ENCODE data around the gene CEP120. TPM values are rescaled to one million over a fixed set of nuclear protein-coding genes. Genes with fewer than 3 reads are reported as not detected.
"Not testable (repeated sequence)": the region's sequence is repeated elsewhere in the genome, so short reads cannot be mapped to it uniquely, and the experiment has no call there.

Gene CEP120
- polyA plus RNA-seq, 2 of the 4 experiments (the other 2 are of a cell fraction), result 10.1 to 40.8 TPM

- DNase-seq (ENCODE audit: low read depth in 1 of 2, low spot score in 1 of 2) (no peak), ATAC-seq (no peak), FAIRE-seq (peak; percentile 28)
- H3K27ac ChIP-seq, result no peak overlapping the region
- ChIA-PET POLR2A (interaction anchor here (0.8 to 1.2 kb wide), 2 partner anchors 11 to 78 kb away, joined by 4 to 5 read pairs; partner anchors contain the start of genes CEP120 and CSNK1G3), CTCF (interaction anchor here (1.7 kb wide), 1 partner anchor 10 kb away, joined by 10 read pairs; the partner anchor contains the start of gene CEP120)
- TF ChIP-seq EP300 (IDR thresholded peaks at IDR 0.05) (no peak), RAD21 (conservative IDR thresholded peaks at IDR 0.05 in 1 of 2, IDR thresholded peaks at IDR 0.05 in 1 of 2) (no peak), FOSB (CRISPR knock-in tag; IDR thresholded peaks at IDR 0.05) (no peak), HMGXB4 (CRISPR knock-in tag; IDR thresholded peaks at IDR 0.05; ENCODE audit: borderline replicate concordance) (no peak), GATA3 (IDR thresholded peaks at IDR 0.05; ENCODE audit: borderline replicate concordance) (no peak), EHF (CRISPR knock-in tag; IDR thresholded peaks at IDR 0.05) (no peak), NFE2L2 (conservative IDR thresholded peaks at IDR 0.05; ENCODE audit: low read length) (no peak), FOSL2 (IDR thresholded peaks at IDR 0.05) (no peak), FOSL2 (CRISPR knock-in tag; IDR thresholded peaks at IDR 0.05) (no peak), CHD2 (IDR thresholded peaks at IDR 0.05; ENCODE audit: low read length, partially characterized antibody) (no peak), MAZ (IDR thresholded peaks at IDR 0.05; ENCODE audit: borderline replicate concordance, low read depth, low read length) (no peak), RNF2 (IDR thresholded peaks at IDR 0.05; ENCODE audit: borderline replicate concordance, low read depth) (no peak), CTCF (IDR thresholded peaks at IDR 0.05) (no peak), REST (IDR thresholded peaks at IDR 0.05) (no peak), PBX3 (IDR thresholded peaks at IDR 0.05) (no peak), E2F6 (IDR thresholded peaks at IDR 0.05; ENCODE audit: borderline replicate concordance, low read depth) (no peak), CEBPB (IDR thresholded peaks at IDR 0.05) (no peak), JUN (IDR thresholded peaks at IDR 0.05) (no peak), RFX5 (IDR thresholded peaks at IDR 0.05) (no peak), HOXB5 (CRISPR knock-in tag; IDR thresholded peaks at IDR 0.05) (no peak), ESRRA (IDR thresholded peaks at IDR 0.05; ENCODE audit: borderline replicate concordance, low read length) (no peak)
- H3K4me1 ChIP-seq, result peaks cover 11% of the 10 kb centered on the region
- H3K4me2 ChIP-seq, result no peak overlapping the region
- H3K4me3 ChIP-seq, result no peak overlapping the region
- no peaks in the 10 kb centered on the region for H3K9me3 ChIP-seq
- WGBS (ENCODE audit: missing lambda C conversion rate), result 51% methylated on average over 2 of the region's 2 CpGs
Observed at GRCh38 chr5:123433596-123433995, 10.4 kb upstream of the CEP120 start.

GRCh38 chr5:123430441-123430840, 7.2 kb upstream of the CEP120 start:
- 89% methylated on average over 13 of the region's 32 CpGs for whole genome bisulfite sequencing (ENCODE audit: missing lambda C conversion rate)

More at GRCh38 chr5:123430441-123430840, 7.2 kb upstream of the CEP120 start:
- DNase-seq (ENCODE audit: low read depth in 1 of 2, low spot score in 1 of 2); H3K4me3 ChIP-seq; FAIRE-seq; H3K9me3 ChIP-seq; ATAC-seq; CTCF ChIA-PET: not testable (repeated sequence)
- POLR2A ChIA-PET, result interaction anchor here (1.8 kb wide), 1 partner anchor 81 kb away, joined by 8 read pairs; the partner anchor contains the start of gene CSNK1G3
- Histone ChIP-seq H3K4me1 (peaks cover 11% of the 10 kb centered on the region), H3K4me2 (peak overlapping the region; percentile 39), H3K27ac (peak overlapping the region; percentile 74 to 88)
